H1 (cell line): Measurements from ENCODE around the gene TNFRSF6B. TPM values are rescaled to one million over a fixed set of nuclear protein-coding genes. Genes with fewer than 3 reads are reported as not detected.
A peak's percentile ranks its signal among the peaks of the same experiment; 100 is the strongest.

Experiments
- CTCF ChIA-PET: fragments of 300-600 bp; sonication (Branson Sonifier 250); formaldehyde crosslinking; loops from one replicate; lab custom pipeline; 2021; ENCODE audit not compliant: partially characterized antibody; lab: Charles Lee
- POLR2A ChIA-PET: fragments of 300-600 bp; sonication (Branson Sonifier 250); formaldehyde crosslinking; loops from one replicate; lab custom pipeline; 2021; ENCODE audit warnings: inconsistent platforms; ENCODE audit not compliant: partially characterized antibody; lab: Charles Lee
- DNase-seq, 2 experiments: peaks; one replicate each; pipeline versions ENCODE4 v3.0.0 to v3.0.0-alpha.2; 2010 to 2022; ENCODE audit warnings: low spot score in 2 of 2, low read depth in 1 of 2, mixed read lengths in 1 of 2
- FAIRE-seq: peaks from 2 replicates; lab custom pipeline; 2011; peaks lifted over from hg19 to GRCh38; lab: Jason Lieb, UNC
- H2AFZ ChIP-seq: 2 replicates; pipeline ENCODE4 v1.8.1; 2012; ENCODE audit warnings: low read length, inconsistent platforms
- H2AK5ac ChIP-seq: 2 replicates; pipeline ENCODE4 v1.6.1; 2013; ENCODE audit warnings: low read depth, low read length
- H2BK120ac ChIP-seq: replicated peaks from 2 replicates; pipeline ENCODE3; 2013; ENCODE audit warnings: low read depth, low read length, inconsistent platforms
- H2BK12ac ChIP-seq: 2 replicates; pipeline ENCODE4 v1.6.1; 2013; ENCODE audit warnings: low read depth, low read length
- H2BK15ac ChIP-seq: 2 replicates; pipeline ENCODE4 v1.6.1; 2013; ENCODE audit warnings: low read length
- H2BK20ac ChIP-seq: 2 replicates; pipeline ENCODE4 v1.6.1; 2013; ENCODE audit warnings: low read length
- H2BK5ac ChIP-seq: 2 replicates; pipeline ENCODE4 v1.6.1; 2013; ENCODE audit warnings: low read depth, low read length
- H3K14ac ChIP-seq: 2 replicates; pipeline ENCODE4 v1.6.1; 2013; ENCODE audit warnings: inconsistent platforms; ENCODE audit not compliant: insufficient read length
- H3K18ac ChIP-seq: 2 replicates; pipeline ENCODE4 v1.6.1; 2013; ENCODE audit warnings: low read length; ENCODE audit errors: extremely low read depth
- H3K23ac ChIP-seq: 2 replicates; pipeline ENCODE4 v1.6.1; 2013; ENCODE audit warnings: inconsistent platforms; ENCODE audit not compliant: insufficient read length
- H3K23me2 ChIP-seq: 2 replicates; pipeline ENCODE4 v1.6.1; 2013; ENCODE audit warnings: low read depth, low read length
- H3K27ac ChIP-seq: 2 replicates; pipeline ENCODE4 v1.6.1; 2011; ENCODE audit warnings: low read depth, low read length, inconsistent platforms
- H3K27me3 ChIP-seq, 4 experiments: replicated peaks in 1 of 4; 1 replicate in 1 of 4; 2 replicates in 3 of 4; pipeline versions ENCODE4 v1.6.1 to v1.8.1; 2011 to 2013; ENCODE audit warnings: low read length in 3 of 4, mild to moderate bottlenecking in 3 of 4, inconsistent platforms in 2 of 4, mixed read lengths in 2 of 4, moderate library complexity in 1 of 4; ENCODE audit not compliant: control insufficient read depth in 3 of 4, insufficient read depth in 3 of 4; ENCODE audit errors: extremely low read depth in 1 of 4
- H3K36me3 ChIP-seq, 4 experiments: 2 replicates each; pipeline versions ENCODE4 v1.6.1 to v1.8.1; 2011 to 2013; ENCODE audit warnings: mild to moderate bottlenecking in 4 of 4, low read length in 3 of 4, moderate library complexity in 2 of 4, control low read depth in 1 of 4, inconsistent platforms in 1 of 4; ENCODE audit not compliant: insufficient read depth in 4 of 4, control insufficient read depth in 2 of 4
- H3K4ac ChIP-seq: replicated peaks from 2 replicates; pipeline ENCODE3; 2013; ENCODE audit warnings: low read length, low read depth, mixed read lengths, inconsistent platforms; ENCODE audit not compliant: insufficient read length
- H3K4me1 ChIP-seq, 4 experiments: replicated peaks in 1 of 4; 1 replicate in 1 of 4; 2 replicates in 3 of 4; pipeline versions ENCODE4 v1.6.1 to v1.8.1; 2011 to 2013; ENCODE audit warnings: low read length in 3 of 4, inconsistent platforms in 2 of 4, mixed read lengths in 1 of 4; ENCODE audit not compliant: insufficient read depth in 4 of 4, control insufficient read depth in 3 of 4
- H3K4me2 ChIP-seq, 2 experiments: 2 replicates each; pipeline versions ENCODE4 v1.6.1 to v1.8.1; 2011 to 2013; ENCODE audit warnings: low read depth in 2 of 2, low read length in 2 of 2, control low read depth in 1 of 2, inconsistent platforms in 1 of 2, mild to moderate bottlenecking in 1 of 2; ENCODE audit not compliant: insufficient read depth in 1 of 2
- H3K4me3 ChIP-seq, 4 experiments: fragments of 200-600, 300-600 bp in 1 of 4; sonication (generic), shearing (Covaris generic), sonication (Bioruptor Twin) in 1 of 4; 2 replicates each; pipeline versions ENCODE4 v1.5.1 to v1.8.1; 2011 to 2016; ENCODE audit warnings: low read length in 4 of 4, low read depth in 3 of 4, control low read depth in 2 of 4, inconsistent platforms in 2 of 4, mild to moderate bottlenecking in 2 of 4, mixed read lengths in 1 of 4, moderate library complexity in 1 of 4; ENCODE audit not compliant: insufficient read depth in 2 of 4; ENCODE audit errors: extremely low read depth in 1 of 4
- H3K56ac ChIP-seq: replicated peaks from 2 replicates; pipeline ENCODE3; 2013; ENCODE audit warnings: low read depth, mild to moderate bottlenecking, mixed read lengths, low read length, inconsistent platforms; ENCODE audit not compliant: insufficient read length
- H3K79me1 ChIP-seq: 2 replicates; pipeline ENCODE4 v1.6.1; 2013; ENCODE audit warnings: low read depth, low read length, control low read depth
- H3K79me2 ChIP-seq, 2 experiments: 2 replicates each; pipeline versions ENCODE4 v1.6.1 to v1.8.1; 2012 to 2013; ENCODE audit warnings: low read length in 2 of 2, mild to moderate bottlenecking in 2 of 2, inconsistent platforms in 1 of 2; ENCODE audit not compliant: insufficient read depth in 2 of 2, control insufficient read depth in 1 of 2
- H3K9ac ChIP-seq, 4 experiments: replicated peaks in 1 of 4; 1 replicate in 1 of 4; 2 replicates in 3 of 4; pipeline versions ENCODE4 v1.6.1 to v1.8.1; 2011 to 2013; ENCODE audit warnings: low read depth in 3 of 4, low read length in 3 of 4, control low read depth in 2 of 4, mild to moderate bottlenecking in 2 of 4, moderate library complexity in 2 of 4, inconsistent platforms in 1 of 4; ENCODE audit errors: extremely low read depth in 1 of 4
- H3K9me3 ChIP-seq, 2 experiments: 2 replicates each; pipeline versions ENCODE4 v1.6.1 to v1.8.1; 2012 to 2013; ENCODE audit warnings: mild to moderate bottlenecking in 2 of 2, moderate library complexity in 2 of 2, control low read depth in 1 of 2, inconsistent platforms in 1 of 2, low read depth in 1 of 2, low read length in 1 of 2, mixed read lengths in 1 of 2; ENCODE audit not compliant: insufficient read depth in 2 of 2
- H4K20me1 ChIP-seq, 2 experiments: replicated peaks in 1 of 2; 2 replicates each; pipeline versions ENCODE3 to v1.8.1; 2011 to 2013; ENCODE audit warnings: inconsistent platforms in 2 of 2, low read length in 2 of 2, mild to moderate bottlenecking in 1 of 2; ENCODE audit not compliant: insufficient read depth in 2 of 2, control insufficient read depth in 1 of 2
- H4K5ac ChIP-seq: 2 replicates; pipeline ENCODE4 v1.6.1; 2013; ENCODE audit warnings: low read length, low read depth, mixed read lengths, inconsistent platforms; ENCODE audit not compliant: insufficient read length
- H4K8ac ChIP-seq: 2 replicates; pipeline ENCODE4 v1.8.0; 2013; ENCODE audit warnings: mild to moderate bottlenecking, moderate library complexity, low read length, inconsistent platforms; ENCODE audit not compliant: insufficient read depth; ENCODE audit errors: extremely low read depth
- H4K91ac ChIP-seq: replicated peaks from 2 replicates; pipeline ENCODE3; 2013; ENCODE audit warnings: low read length, mixed read lengths, inconsistent platforms; ENCODE audit not compliant: insufficient read length
- BCL11A ChIP-seq, 2 experiments: IDR thresholded peaks; one replicate each; pipeline ENCODE4 v1.6.1; 2011; ENCODE audit warnings: low read depth in 2 of 2, low read length in 2 of 2, mild to moderate bottlenecking in 2 of 2
- CTBP2 ChIP-seq: IDR thresholded peaks from 2 replicates; pipeline ENCODE4 v1.7.0; 2011; ENCODE audit warnings: borderline replicate concordance, mild to moderate bottlenecking, moderate library complexity, mixed read lengths, low read length; ENCODE audit not compliant: insufficient read depth, insufficient read length
- FOSL1 ChIP-seq: IDR thresholded peaks from 2 replicates; pipeline ENCODE4 v1.6.1; 2011; ENCODE audit warnings: mild to moderate bottlenecking, low read depth, low read length, moderate library complexity; ENCODE audit not compliant: insufficient read depth
- GABPA ChIP-seq: IDR thresholded peaks from 2 replicates; pipeline ENCODE4 v1.6.1; 2011; ENCODE audit warnings: mild to moderate bottlenecking, low read length, moderate library complexity, borderline replicate concordance; ENCODE audit not compliant: insufficient read depth
- GTF2F1 ChIP-seq: IDR thresholded peaks from 2 replicates; pipeline ENCODE4 v1.6.1; 2012; ENCODE audit warnings: low read depth, low read length, improper control_type of control experiment, borderline replicate concordance
- POU5F1 ChIP-seq: IDR thresholded peaks from 2 replicates; pipeline ENCODE4 v1.6.1; 2011; ENCODE audit warnings: low read depth, mild to moderate bottlenecking, low read length, moderate library complexity
- SRF ChIP-seq: IDR thresholded peaks from 2 replicates; pipeline ENCODE4 v1.6.1; 2011; ENCODE audit warnings: mild to moderate bottlenecking, low read depth, low read length, moderate library complexity
- TAF7 ChIP-seq: optimal IDR thresholded peaks from 2 replicates; pipeline ENCODE3; 2011; ENCODE audit warnings: low read depth, mild to moderate bottlenecking, inconsistent platforms, low read length, moderate library complexity, borderline replicate concordance
- WGBS, 2 experiments: shearing (Covaris generic) in 1 of 2; methylation state at CpG; one replicate each; pipeline versions ENCODE4 v1.1.6 to v1.1.7; 2013 to 2015; ENCODE audit warnings: low lambda C conversion rate in 2 of 2, mixed read lengths in 2 of 2, inconsistent platforms in 1 of 2, low coverage in 1 of 2, missing lambda C conversion rate in 1 of 2; ENCODE audit not compliant: insufficient replicate concordance in 2 of 2, insufficient coverage in 1 of 2, insufficient read length in 1 of 2; ENCODE audit errors: extremely low coverage in 1 of 2, missing lambda C conversion rate in 1 of 2; 5-methylcytosine and 5-hydroxymethylcytosine counted together
- polyA plus RNA-seq, 7 experiments: library from polyadenylated mRNA; depleted of rRNA in 3 of 7; stranded (reverse) in 5 of 7; unstranded in 2 of 7; fragments of >200 nt in 5 of 7; fragments of 200-250 nt in 2 of 7; gene quantifications; 1 replicate in 5 of 7; 2 replicates in 1 of 7; 4 replicates in 1 of 7; pipeline versions ENCODE4 v1.2.1 to v1.2.3, GENCODE V29; 2011 to 2013; ENCODE audit warnings: missing spikeins in 2 of 7, mixed read lengths in 2 of 7
- total RNA-seq: library from RNA; stranded (reverse); fragmentation: NEBNext Ultra II Directional; extraction: Animal tissue kit (Norgen Biotek cat#: 25700); gene quantifications from 2 replicates; pipeline ENCODE4 v1.2.1, GENCODE V29; 2021
- TF ChIP-seq, protein P1 (sequence below): IDR thresholded peaks from 2 replicates; pipeline ENCODE4 v1.6.1; 2012; ENCODE audit warnings: low read length, inconsistent platforms
- TF ChIP-seq, protein P2 (sequence below): IDR thresholded peaks from 2 replicates; pipeline ENCODE4 v1.6.1; 2012; ENCODE audit warnings: inconsistent platforms

TNFRSF6B gene
- total and polyA plus RNA-seq, 2 of the 8 experiments (the other 6 are each of a cell fraction or from before 2014, with no cell fraction given), result 3.1 TPM; not detected in 1

DNA sequence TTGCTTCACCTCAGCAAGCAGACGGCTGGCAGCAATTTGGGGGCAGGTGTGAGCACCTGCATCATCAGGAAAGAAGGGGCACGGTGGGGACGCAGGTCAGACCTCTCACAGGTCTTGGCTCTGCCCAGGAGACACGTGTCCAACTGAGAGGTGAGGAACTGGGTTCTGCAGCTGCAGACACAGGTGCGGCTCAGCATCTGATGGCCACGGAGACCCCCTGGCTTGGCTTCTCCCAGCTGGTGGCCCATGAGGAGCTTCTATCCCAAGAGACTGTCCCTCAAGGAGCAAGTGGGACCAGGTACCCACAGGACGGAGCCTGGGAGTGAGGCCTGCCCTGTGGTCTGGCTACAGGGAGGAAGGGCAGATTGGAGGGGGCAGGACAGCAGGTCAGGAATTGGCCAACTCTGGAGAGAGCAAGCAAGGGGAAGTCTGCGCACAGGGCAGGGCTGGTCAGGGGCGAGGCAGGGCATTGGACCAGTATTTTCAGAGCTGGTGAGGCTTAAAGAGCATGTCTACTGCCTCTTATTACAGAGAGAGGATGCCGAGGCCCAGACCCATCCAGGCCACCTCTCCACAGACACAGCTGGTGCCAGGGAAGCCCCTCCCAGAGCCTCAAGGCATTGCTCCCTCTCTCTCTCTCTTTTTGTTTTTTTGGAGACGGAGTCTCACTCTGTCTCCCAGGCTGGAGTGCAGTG lies 47.4 kb upstream of the TNFRSF6B start:
- H3K27ac ChIP-seq, result no peak overlapping the region
- no peak overlapping the region for H3K23ac ChIP-seq
- H3K27me3 ChIP-seq, result peaks cover 0 to 2% (median 0%) of the 10 kb centered on the region in 4 experiments; a peak in 2 of 7 replicates
- H4K20me1 ChIP-seq, result peaks cover 11 to 16% of the 10 kb centered on the region in 2 experiments
- ChIA-PET POLR2A (interaction anchor here (1.0 kb wide), 1 partner anchor 112 kb away, joined by 3 read pairs; the partner anchor contains the start of gene PTK6), CTCF (interaction anchor here (0.7 to 1.2 kb wide), 5 partner anchors 16 to 577 kb away, joined by 3 to 4 read pairs (median 3); no protein-coding TSS in a partner anchor)
- no peak overlapping the region for H3K4me3 ChIP-seq
- H4K91ac ChIP-seq, result no peak overlapping the region
- H4K5ac ChIP-seq, result no peak overlapping the region
- no peak overlapping the region for H2AK5ac ChIP-seq
- H2BK120ac ChIP-seq, result no peak overlapping the region
- no peaks in the 10 kb centered on the region for H3K9me3 ChIP-seq
- FAIRE-seq, result no peak
- no peaks in the 10 kb centered on the region for H3K79me2 ChIP-seq
- DNase-seq, result no peak
- no peak overlapping the region for H3K14ac ChIP-seq
- no peaks in the 10 kb centered on the region; a peak in 1 of 8 replicates for H3K36me3 ChIP-seq
- no peak overlapping the region for H2BK15ac ChIP-seq
- H2BK5ac ChIP-seq, result no peak overlapping the region
- no peak overlapping the region for H3K9ac ChIP-seq
- no peak overlapping the region for H3K56ac ChIP-seq
- H2BK12ac ChIP-seq, result no peak overlapping the region
- H2BK20ac ChIP-seq, result no peak overlapping the region
- H3K79me1 ChIP-seq, result no peaks in the 10 kb centered on the region; the same call in none of the 2 replicates
- H2AFZ ChIP-seq, result no peak overlapping the region
- H3K4me2 ChIP-seq, result no peak overlapping the region
- no peak overlapping the region for H3K4ac ChIP-seq
- H3K4me1 ChIP-seq, result peaks cover 0 to 10% (median 5%) of the 10 kb centered on the region in 4 experiments; a peak in 6 of 7 replicates
- H4K8ac ChIP-seq, result peak overlapping the region; percentile 14
- H3K23me2 ChIP-seq, result peaks cover 11% of the 10 kb centered on the region
- WGBS, 2 experiments, result 86% methylated on average over 11 of the region's 11 CpGs; no CpG with 5 or more reads in 1 of the 2 experiments
- H3K18ac ChIP-seq, result no peak overlapping the region
- TF ChIP-seq GABPA (no peak), POU5F1 (no peak), GTF2F1 (no peak), CTBP2 (no peak), FOSL1 (no peak), BCL11A (IDR thresholded peaks at IDR 0.05; ENCODE audit: low read depth in 2 of 2, low read length in 2 of 2) (no peak), TAF7 (no peak), SRF (no peak)
- TF ChIP-seq, protein P1, sequence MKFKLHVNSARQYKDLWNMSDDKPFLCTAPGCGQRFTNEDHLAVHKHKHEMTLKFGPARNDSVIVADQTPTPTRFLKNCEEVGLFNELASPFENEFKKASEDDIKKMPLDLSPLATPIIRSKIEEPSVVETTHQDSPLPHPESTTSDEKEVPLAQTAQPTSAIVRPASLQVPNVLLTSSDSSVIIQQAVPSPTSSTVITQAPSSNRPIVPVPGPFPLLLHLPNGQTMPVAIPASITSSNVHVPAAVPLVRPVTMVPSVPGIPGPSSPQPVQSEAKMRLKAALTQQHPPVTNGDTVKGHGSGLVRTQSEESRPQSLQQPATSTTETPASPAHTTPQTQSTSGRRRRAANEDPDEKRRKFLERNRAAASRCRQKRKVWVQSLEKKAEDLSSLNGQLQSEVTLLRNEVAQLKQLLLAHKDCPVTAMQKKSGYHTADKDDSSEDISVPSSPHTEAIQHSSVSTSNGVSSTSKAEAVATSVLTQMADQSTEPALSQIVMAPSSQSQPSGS, result no peak
- TF ChIP-seq, protein P2, sequence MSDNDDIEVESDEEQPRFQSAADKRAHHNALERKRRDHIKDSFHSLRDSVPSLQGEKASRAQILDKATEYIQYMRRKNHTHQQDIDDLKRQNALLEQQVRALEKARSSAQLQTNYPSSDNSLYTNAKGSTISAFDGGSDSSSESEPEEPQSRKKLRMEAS, result no peak
